ENCODE measurements around the gene MRPL21. TPM values are rescaled to one million over a fixed set of nuclear protein-coding genes. Genes with fewer than 3 reads are reported as not detected.
A peak's percentile ranks its signal among the peaks of the same experiment; 100 is the strongest.

MRPL21 gene
- total RNA-seq, 1 experiment from 2014 or later = 82.3 TPM

GRCh38 chr11:68903288-68904247 lies at the start of gene MRPL21, which contains the start of gene IGHMBP2 (continued):
- no peak for TF ChIP-seq AFF4 (CRISPR knock-in tag; IDR thresholded peaks at IDR 0.05; ENCODE audit: borderline replicate concordance)
- peak; percentile 97 for TF ChIP-seq CREM (CRISPR knock-in tag; IDR thresholded peaks at IDR 0.05)
- peak; percentile 47; the same call in 1 of the 2 replicates for TF ChIP-seq ATF2 (CRISPR knock-in tag; IDR thresholded peaks at IDR 0.05; ENCODE audit: borderline replicate concordance, low read depth)
- TF ChIP-seq NFYB (CRISPR knock-in tag; conservative IDR thresholded peaks at IDR 0.05; ENCODE audit: low read depth) = peak; percentile 53
- TF ChIP-seq, protein P1, sequence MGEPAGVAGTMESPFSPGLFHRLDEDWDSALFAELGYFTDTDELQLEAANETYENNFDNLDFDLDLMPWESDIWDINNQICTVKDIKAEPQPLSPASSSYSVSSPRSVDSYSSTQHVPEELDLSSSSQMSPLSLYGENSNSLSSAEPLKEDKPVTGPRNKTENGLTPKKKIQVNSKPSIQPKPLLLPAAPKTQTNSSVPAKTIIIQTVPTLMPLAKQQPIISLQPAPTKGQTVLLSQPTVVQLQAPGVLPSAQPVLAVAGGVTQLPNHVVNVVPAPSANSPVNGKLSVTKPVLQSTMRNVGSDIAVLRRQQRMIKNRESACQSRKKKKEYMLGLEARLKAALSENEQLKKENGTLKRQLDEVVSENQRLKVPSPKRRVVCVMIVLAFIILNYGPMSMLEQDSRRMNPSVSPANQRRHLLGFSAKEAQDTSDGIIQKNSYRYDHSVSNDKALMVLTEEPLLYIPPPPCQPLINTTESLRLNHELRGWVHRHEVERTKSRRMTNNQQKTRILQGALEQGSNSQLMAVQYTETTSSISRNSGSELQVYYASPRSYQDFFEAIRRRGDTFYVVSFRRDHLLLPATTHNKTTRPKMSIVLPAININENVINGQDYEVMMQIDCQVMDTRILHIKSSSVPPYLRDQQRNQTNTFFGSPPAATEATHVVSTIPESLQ (CRISPR knock-in tag; IDR thresholded peaks at IDR 0.05) = no peak
- TF ChIP-seq CREB1 (CRISPR knock-in tag; IDR thresholded peaks at IDR 0.05) = 0 out of 2 replicates have a peak, but pooled peaks have one; percentile 63
- peak; percentile 82; the same call in 1 of the 2 replicates for TF ChIP-seq IRF2 (CRISPR knock-in tag; IDR thresholded peaks at IDR 0.05; ENCODE audit: borderline replicate concordance, low read depth)
- TF ChIP-seq NR3C1 (CRISPR knock-in tag; conservative IDR thresholded peaks at IDR 0.05; ENCODE audit: low read depth) = no peak
- TF ChIP-seq FOXP1 (CRISPR knock-in tag; IDR thresholded peaks at IDR 0.05; ENCODE audit: borderline replicate concordance) = peak; percentile 98
- TF ChIP-seq RORB (CRISPR knock-in tag; IDR thresholded peaks at IDR 0.05) = no peak
- TF ChIP-seq ESRRA (CRISPR knock-in tag; IDR thresholded peaks at IDR 0.05; ENCODE audit: borderline replicate concordance) = peak; percentile 96
- 0 out of 2 replicates have a peak, but pooled peaks have one; percentile 20 for TF ChIP-seq HMGA2 (CRISPR knock-in tag; IDR thresholded peaks at IDR 0.05)
- TF ChIP-seq NFE2L1 (CRISPR knock-in tag; IDR thresholded peaks at IDR 0.05) = peak; percentile 72; the same call in 1 of the 2 replicates
- TF ChIP-seq, protein P2, sequence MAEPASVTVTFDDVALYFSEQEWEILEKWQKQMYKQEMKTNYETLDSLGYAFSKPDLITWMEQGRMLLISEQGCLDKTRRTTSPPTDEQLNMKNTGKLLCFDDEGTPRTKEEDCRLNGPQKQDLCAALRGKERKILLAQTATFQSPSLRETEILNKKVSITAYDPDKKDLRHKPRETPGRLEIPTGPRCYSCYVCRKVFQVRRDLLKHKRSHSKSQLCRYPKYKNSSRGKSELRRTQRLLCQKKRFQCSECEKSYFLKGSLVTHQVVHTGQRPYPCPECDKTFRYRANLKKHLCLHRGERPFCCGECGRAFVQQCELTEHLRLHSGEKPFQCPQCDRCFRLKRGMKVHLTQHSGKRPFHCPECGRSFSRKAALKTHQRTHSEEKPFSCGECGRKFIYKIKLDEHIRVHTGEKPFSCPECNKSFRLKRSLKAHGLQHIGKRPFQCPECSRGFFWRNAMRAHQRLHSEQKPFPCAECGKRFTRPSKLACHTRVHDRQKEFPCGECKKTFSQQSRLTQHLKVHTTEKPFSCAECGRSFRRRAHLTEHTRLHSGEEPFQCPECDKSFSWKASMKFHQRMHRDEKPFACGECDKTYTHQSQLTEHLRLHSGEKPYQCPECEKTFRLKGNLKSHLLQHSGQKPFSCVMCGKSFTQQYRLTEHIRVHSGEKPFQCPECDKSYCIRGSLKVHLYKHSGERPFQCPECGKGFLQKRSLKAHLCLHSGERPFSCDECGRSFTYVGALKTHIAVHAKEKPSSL (CRISPR knock-in tag; conservative IDR thresholded peaks at IDR 0.05) = no peak
- TF ChIP-seq MAX (CRISPR knock-in tag; IDR thresholded peaks at IDR 0.05) = peak; percentile 96
- 0 out of 2 replicates have a peak, but pooled peaks have one; percentile 28 for TF ChIP-seq ZNF512 (CRISPR knock-in tag; IDR thresholded peaks at IDR 0.05; ENCODE audit: borderline replicate concordance)
- TF ChIP-seq ATF1 (CRISPR knock-in tag; IDR thresholded peaks at IDR 0.05) = peak; percentile 87; the same call in 1 of the 2 replicates
- no peak; the same call in 1 of the 2 replicates for TF ChIP-seq NR2C2 (CRISPR knock-in tag; IDR thresholded peaks at IDR 0.05)
- peak; percentile 82; the same call in 1 of the 2 replicates for TF ChIP-seq ZBTB21 (CRISPR knock-in tag; IDR thresholded peaks at IDR 0.05; ENCODE audit: borderline replicate concordance)
- TF ChIP-seq TEAD4 (CRISPR knock-in tag; IDR thresholded peaks at IDR 0.05) = no peak
- TF ChIP-seq ZNF138 (CRISPR knock-in tag; conservative IDR thresholded peaks at IDR 0.05) = no peak
- peak; percentile 95 for TF ChIP-seq ZBTB43 (CRISPR knock-in tag; IDR thresholded peaks at IDR 0.05)
- no peak for TF ChIP-seq TP53 (CRISPR knock-in tag; IDR thresholded peaks at IDR 0.05)
- peak; percentile 97 for TF ChIP-seq ZNF232 (CRISPR knock-in tag; IDR thresholded peaks at IDR 0.05)
